NCI-H526 (cell line): ENCODE results near the gene SLC16A9.
"Not testable (repeated sequence)": the region's sequence is repeated elsewhere in the genome, so short reads cannot be mapped to it uniquely, and the experiment has no call there.

Experiments
- DNase-seq, 2 experiments: peaks; one replicate each; lab custom pipeline; 2025; lab: John Stamatoyannopoulos, UW

SLC16A9 gene

DNA sequence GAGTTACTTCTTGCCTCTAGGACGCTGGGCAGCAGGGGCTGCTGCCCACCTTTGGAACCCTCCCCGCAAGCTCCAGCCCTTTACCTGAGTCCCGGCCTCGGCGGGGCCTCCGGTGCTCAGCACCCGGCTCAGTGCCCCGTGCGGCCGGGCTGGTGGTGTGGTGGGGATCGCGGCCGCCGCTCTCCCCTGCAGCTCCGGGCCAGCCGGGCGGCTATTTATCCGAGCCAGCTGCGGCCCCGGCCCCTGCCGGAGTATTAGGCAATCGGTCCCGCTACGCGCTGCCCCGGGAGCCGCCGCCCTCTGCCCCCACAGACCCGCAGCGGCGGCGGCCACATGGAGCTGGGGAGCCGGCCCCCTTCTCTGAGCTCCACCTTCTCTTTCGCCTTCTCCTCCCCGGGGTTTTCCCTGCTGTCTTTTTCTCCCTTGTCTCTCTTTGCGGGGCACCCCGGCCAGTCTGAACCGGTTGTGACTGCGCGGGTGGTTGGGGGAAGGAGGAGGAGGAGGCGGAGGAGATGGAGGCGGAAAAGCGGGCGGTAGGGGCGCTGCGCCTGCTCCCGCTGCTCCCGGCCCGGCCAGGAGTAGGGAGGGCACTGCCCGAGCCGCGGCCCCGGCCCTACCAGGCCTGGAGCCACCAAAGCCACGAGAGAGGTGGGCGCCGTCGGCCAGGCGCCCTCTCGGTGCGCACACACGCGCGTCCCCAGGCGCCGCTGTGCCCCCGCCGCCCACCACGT lies at the start of gene SLC16A9:
Gene SLC16A9 (minus strand): TSS at position 456 of the 731 bp plus-strand sequence. CDS start 25,559 bp downstream, outside the sequence.
- DNase-seq = peak in 1 of 2 experiments; percentile 31

GRCh38 chr10:59757966-59758365 lies 48.3 kb upstream of the SLC16A9 start:
- DNase-seq = no peak

GRCh38 chr10:59754951-59755350 lies 45.3 kb upstream of the SLC16A9 start:
- DNase-seq = no peak

DNA sequence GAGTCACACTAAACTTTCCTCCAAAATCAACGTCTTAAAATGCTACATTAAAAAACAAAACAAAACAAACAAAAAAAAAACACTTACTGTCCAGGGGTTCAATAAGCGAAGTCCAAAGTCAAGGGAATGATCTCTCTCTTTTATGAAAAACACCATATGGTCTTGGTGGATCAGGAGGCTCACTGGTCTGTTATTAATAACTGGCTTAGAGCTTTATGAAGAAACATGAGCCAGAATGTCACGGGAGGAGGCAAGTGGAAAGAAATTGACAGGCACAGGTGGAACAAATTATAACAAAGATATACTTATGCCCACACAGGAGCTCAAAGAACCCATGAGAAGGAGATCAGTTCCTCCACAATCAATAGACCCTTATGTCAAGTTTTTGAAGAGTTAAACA lies 43.6 kb upstream of the SLC16A9 start, which contains the start of gene MRLN:
Gene MRLN (minus strand): TSS at position 189 of the 400 bp plus-strand sequence.
- no peak for DNase-seq

DNA sequence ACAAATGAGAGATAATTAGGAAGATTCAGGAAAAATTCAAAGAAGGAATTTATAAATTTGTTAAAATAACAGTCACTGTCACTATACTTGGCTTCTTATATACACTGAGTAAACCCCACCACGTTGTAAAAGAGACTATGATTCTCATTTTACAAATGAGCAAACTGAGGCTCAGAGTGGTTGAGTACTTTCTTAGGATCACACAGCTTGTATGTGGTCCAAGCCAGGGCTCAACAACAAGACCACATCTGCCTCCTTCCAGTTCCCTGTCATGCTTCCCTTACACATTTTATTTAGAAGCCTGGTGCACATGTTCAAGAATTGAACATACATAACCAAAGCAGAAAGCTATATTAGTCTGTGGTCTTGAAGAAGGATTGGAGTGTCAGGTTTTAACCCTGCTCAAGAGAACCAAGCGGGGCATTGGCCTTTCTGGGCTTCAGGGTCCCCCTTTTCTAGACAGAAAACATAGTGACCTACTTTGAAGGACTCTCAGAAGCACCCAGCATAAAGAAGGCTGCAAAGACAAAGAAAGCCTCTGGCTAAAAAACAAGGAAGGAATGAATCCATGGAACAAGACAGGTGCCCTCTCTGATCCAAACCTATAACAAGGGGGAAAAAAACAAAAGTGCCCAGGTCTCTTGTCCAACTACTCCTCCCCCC lies 42.8 kb upstream of the SLC16A9 start:
- no peak for DNase-seq

- DNase-seq = no peak
Observed at GRCh38 chr10:59750155-59750945, 40.7 kb upstream of the SLC16A9 start.

DNA sequence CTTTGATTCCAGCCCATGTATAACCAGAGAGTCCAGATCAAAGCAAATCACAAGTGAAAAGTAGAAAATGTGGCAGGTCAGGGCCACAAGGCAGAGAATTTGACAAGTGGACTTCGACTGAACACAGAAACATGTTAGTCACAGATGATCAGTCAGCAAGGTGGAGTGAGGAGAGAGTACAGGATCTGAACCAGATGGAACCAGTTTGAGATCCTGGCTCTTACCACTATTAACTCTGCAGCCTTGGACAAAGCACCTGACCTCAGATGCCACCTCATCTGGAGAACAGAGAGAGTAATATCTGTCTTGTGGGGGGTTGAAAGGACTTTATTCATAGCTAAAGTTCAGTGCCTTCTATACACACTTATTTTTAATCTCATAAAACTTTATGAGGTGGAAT lies 39.2 kb upstream of the SLC16A9 start:
- no peak for DNase-seq

DNA sequence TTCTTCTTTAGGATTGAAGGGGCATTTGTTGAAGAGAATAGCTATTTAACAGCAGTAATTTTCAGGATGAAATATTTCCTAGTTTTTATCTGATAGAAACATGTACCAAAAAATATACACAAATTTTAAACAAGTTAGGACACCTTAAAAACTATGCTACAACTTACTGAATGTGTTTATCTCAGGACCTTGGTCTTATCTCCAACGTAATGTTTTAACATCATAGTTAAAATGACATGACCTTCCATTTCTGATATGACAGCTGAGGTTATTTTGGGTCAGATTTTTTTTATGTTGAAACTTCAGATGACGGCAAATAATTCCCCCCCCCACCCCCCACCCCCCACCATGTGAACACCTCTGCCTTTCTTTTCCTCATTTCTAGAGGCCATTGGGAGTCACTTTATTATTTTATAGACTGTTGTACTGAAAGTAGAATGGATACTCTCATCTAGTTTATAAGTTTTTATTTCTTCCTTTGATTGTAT lies 35.6 kb upstream of the SLC16A9 start:
- no peak for DNase-seq

- not testable (repeated sequence) for DNase-seq
Observed at GRCh38 chr10:59744762-59745161, 35.1 kb upstream of the SLC16A9 start.

GRCh38 chr10:59744156-59744555 lies 34.5 kb upstream of the SLC16A9 start:
- DNase-seq = not testable (repeated sequence)

- no peak for DNase-seq
Observed at GRCh38 chr10:59741583-59741982, 31.9 kb upstream of the SLC16A9 start.

DNA sequence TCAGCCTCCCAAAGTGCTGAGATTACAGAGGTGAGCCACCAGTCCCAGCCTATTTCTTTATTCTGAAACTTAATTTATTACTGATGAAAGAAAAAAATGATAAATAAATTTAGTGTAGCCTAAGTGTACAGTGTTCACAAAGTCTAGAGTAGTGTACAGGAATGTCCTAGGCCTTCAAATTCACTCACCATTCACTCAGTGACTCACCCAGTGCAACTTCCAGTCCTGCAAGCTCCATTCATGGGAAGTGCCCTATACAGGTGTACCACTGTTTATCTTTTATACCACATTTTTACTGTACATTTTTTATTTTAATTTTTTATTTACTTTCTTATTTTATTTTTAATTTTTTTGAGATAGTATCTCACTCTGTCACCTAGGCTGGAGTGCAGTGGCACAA lies 31.4 kb upstream of the SLC16A9 start:
- no peak for DNase-seq

GRCh38 chr10:59736749-59737148 lies 27.1 kb upstream of the SLC16A9 start:
- no peak for DNase-seq

GRCh38 chr10:59735296-59735695 lies 25.6 kb upstream of the SLC16A9 start:
- no peak for DNase-seq

DNA sequence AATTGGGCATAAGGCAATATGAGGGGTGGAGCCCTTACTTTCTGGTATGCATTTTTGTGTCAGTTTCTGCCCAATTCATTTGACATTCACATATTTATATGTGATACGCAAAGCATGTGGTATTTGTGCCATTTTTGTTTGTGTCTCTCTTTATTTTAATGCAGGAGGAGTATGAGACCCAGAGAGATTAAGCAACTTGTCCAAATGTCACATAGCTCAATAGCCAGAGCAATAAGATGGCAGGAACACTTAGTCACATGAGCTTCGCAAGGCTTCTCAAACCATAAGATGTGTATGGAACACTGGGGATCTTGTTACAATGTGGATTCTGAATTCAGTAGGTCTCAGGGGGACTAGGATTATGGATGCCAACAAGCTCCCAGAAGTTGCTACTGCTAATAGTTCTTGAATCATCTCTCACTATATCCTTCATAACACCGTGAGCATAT lies 24.4 kb upstream of the SLC16A9 start:
- no peak for DNase-seq

- DNase-seq = not testable (repeated sequence)
Observed at GRCh38 chr10:59733321-59734013, 23.8 kb upstream of the SLC16A9 start.

- not testable (repeated sequence) for DNase-seq
Observed at GRCh38 chr10:59732849-59733248, 23.2 kb upstream of the SLC16A9 start.

- not testable (repeated sequence) for DNase-seq
Observed at GRCh38 chr10:59729167-59729566, 19.5 kb upstream of the SLC16A9 start.

GRCh38 chr10:59724098-59724938 lies 14.7 kb upstream of the SLC16A9 start:
- DNase-seq = no peak

GRCh38 chr10:59720377-59720776 lies 10.7 kb upstream of the SLC16A9 start:
- no peak for DNase-seq

- DNase-seq = no peak
Observed at GRCh38 chr10:59719374-59719773, 9.7 kb upstream of the SLC16A9 start.
